Lung (tissue), 12 donors: ENCODE data around the gene RNF112. TPM values are rescaled to one million over a fixed set of nuclear protein-coding genes. Genes with fewer than 3 reads are reported as not detected.

Source experiments
- ATAC-seq: fragments of 200-7000 bp; cut with Tn5 transposase; one replicate; pipeline ENCODE4 v1.9.1; 2020; ENCODE audit warnings: moderate number of reproducible peaks; ENCODE audit not compliant: insufficient read depth, low FRiP score
- DNase-seq, 3 donors: peaks; one replicate each; pipeline ENCODE4 v3.0.0-alpha.2; 2013 to 2017
- H3K27ac ChIP-seq, 2 donors: one replicate each; pipeline ENCODE4 v1.5.1; 2013; ENCODE audit warnings: mild to moderate bottlenecking in 2 of 2, moderate library complexity in 2 of 2, control low read depth in 1 of 2, inconsistent platforms in 1 of 2, low read depth in 1 of 2, low read length in 1 of 2
- H3K27me3 ChIP-seq, 3 donors: one replicate each; pipeline ENCODE4 v1.5.1; 2013; ENCODE audit warnings: low read length in 2 of 3; ENCODE audit not compliant: control insufficient read depth in 3 of 3, insufficient read depth in 3 of 3
- H3K36me3 ChIP-seq, 4 donors: one replicate each; pipeline ENCODE4 v1.5.1; 2013; ENCODE audit warnings: low read length in 4 of 4, mild to moderate bottlenecking in 1 of 4, moderate library complexity in 1 of 4; ENCODE audit not compliant: control insufficient read depth in 4 of 4, insufficient read depth in 4 of 4
- H3K4me1 ChIP-seq, 5 donors: one replicate each; pipeline ENCODE4 v1.5.1; 2013; ENCODE audit warnings: low read length in 5 of 5, mild to moderate bottlenecking in 2 of 5, moderate library complexity in 1 of 5; ENCODE audit not compliant: control insufficient read depth in 5 of 5, insufficient read depth in 5 of 5
- H3K4me3 ChIP-seq: one replicate; pipeline ENCODE4 v1.5.1; 2013; ENCODE audit warnings: mild to moderate bottlenecking, control low read depth, moderate library complexity
- H3K9ac ChIP-seq, 2 donors: one replicate each; pipeline ENCODE4 v1.5.1; 2013; ENCODE audit warnings: low read length in 2 of 2, control low read depth in 1 of 2; ENCODE audit not compliant: insufficient read depth in 1 of 2
- H3K9me3 ChIP-seq, 4 donors: one replicate each; pipeline ENCODE4 v1.5.1; 2013; ENCODE audit warnings: low read length in 3 of 4, mild to moderate bottlenecking in 1 of 4, moderate library complexity in 1 of 4; ENCODE audit not compliant: control insufficient read depth in 4 of 4, insufficient read depth in 3 of 4
- CTCF ChIP-seq: IDR thresholded peaks from 2 replicates; pipeline ENCODE4 v1.5.1; 2012; ENCODE audit warnings: mild to moderate bottlenecking; ENCODE audit errors: control extremely low read depth, extremely low read depth
- WGBS, 2 donors: extraction: QIAGEN DNeasy Blood & Tissue Kit; methylation state at CpG; one replicate each; pipeline ENCODE4 v1.1.7; 2013; 5-methylcytosine and 5-hydroxymethylcytosine counted together
- polyA plus RNA-seq, 2 donors: library from polyadenylated mRNA; stranded (reverse); fragments of 200-250 nt; gene quantifications; one replicate each; pipeline ENCODE4 v1.2.1, GENCODE V29; 2013
- total RNA-seq, 2 donors: library from RNA; depleted of rRNA in 1 of 2; stranded (reverse); fragments of >200 nt in 1 of 2; gene quantifications; one replicate each; pipeline ENCODE4 v1.2.1, GENCODE V29; 2014 to 2021
- donor health status: control.
- donor health status: control.
- donor health status: Bipolar disorder and iron deficiency.
- donor health status: healthy.
- donor health status: DM: yes; HTN: yes; CAD: no.

The RNF112 gene
- total and polyA plus RNA-seq, 4 donors, result 2.4 to 6.9 (median 3.3) TPM

DNA sequence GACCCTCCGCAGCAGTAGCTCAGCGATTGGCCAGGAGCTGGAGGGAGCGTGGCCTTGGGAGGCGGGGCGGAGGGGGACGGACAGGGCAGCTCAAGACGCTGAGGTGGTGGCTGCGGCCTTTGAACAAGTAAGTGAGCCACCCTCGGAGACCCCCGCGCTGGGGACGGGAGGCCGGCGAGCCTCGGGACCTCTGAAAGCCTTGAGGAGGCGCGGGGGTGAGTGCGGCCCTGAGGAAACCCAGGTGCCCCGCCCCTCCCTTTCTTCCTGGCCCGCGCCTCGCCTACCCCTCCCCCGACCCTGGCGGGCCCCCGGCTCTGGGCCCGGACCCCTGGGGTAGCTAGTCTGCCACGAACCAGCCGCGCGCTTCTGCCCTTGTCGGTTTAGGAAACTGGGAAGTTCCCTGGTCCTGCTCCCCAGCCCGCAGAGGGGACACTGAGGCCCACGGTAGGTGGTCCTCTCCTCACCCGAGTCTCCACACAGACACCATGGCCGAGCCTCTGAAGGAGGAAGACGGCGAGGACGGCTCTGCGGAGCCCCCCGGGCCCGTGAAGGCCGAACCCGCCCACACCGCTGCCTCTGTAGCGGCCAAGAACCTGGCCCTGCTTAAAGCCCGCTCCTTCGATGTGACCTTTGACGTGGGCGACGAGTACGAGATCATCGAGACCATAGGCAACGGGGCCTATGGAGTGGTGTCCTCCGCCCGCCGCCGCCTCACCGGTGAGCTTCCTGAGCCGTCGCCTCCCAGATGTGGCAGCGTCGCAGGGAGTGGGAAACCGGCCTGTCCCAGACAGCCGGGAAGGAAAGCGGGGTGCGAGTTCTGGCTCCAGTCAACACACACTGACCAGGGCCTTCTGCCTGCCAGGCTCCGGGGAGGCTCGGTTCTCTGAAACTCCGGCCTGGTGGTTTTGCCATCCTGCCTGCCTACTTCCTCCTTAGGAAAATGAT is 32.3 kb upstream of the RNF112 start, which contains the start of gene MAPK7:
MAPK7 (plus strand) TSS at position 83 of the 945 bp plus-strand sequence; CDS start at position 486, 403 bp downstream.
- no peak for TF ChIP-seq CTCF
- peaks cover 3 to 45% (median 11%) of the 10 kb centered on the region in 5 donors for H3K4me1 ChIP-seq
- WGBS, 2 donors, result 9 to 15% methylated on average over 51 to 69 of the region's 69 CpGs
- ATAC-seq (no peak), DNase-seq (no peak)
- H3K9ac ChIP-seq, result peak within 1 kb of the TSS; percentile 76 to 96
- peaks cover 0 to 2% (median 0%) of the 10 kb centered on the region in 4 donors for H3K9me3 ChIP-seq
- H3K27ac ChIP-seq, result peak within 1 kb of the TSS; percentile 90 to 99
- peaks cover 3 to 37% (median 32%) of the 10 kb centered on the region in 4 donors for H3K36me3 ChIP-seq
- H3K4me3 ChIP-seq, result peak within 1 kb of the TSS; percentile 91
- no peaks in the 10 kb centered on the region for H3K27me3 ChIP-seq

DNA sequence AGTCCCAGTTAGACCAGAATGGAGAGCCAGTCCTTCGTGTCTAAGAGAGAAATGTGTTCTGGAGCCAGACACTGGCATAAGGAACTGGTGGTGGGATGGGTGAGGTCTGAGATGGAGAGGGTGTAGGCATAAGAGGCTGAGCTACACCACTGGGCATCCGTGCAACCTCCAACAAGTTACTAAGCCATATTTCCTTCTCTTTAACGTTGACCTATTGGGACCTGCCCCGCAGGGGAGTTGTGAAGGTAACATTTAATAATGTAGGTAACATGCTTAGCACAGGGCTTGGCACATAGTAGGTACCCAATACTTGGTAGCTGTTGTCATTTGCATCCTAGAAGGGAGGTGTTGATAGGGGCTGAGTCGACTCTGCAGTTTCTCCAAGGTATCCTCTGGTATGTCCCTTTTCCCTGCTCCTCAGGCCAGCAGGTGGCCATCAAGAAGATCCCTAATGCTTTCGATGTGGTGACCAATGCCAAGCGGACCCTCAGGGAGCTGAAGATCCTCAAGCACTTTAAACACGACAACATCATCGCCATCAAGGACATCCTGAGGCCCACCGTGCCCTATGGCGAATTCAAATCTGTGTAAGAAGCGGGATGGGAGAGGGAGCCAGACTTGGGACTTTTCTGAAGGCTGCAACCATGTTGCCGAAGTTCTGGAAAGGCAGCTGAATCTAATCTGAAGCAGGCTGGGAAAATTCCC is 31.5 kb upstream of the RNF112 start:
- Histone ChIP-seq H3K27ac (peak overlapping the region in 1 of 2 donors; percentile 9), H3K9ac (peak overlapping the region; percentile 44 to 65), H3K4me1 (peaks cover 3 to 54% (median 18%) of the 10 kb centered on the region in 5 donors), H3K9me3 (peaks cover 0 to 2% (median 0%) of the 10 kb centered on the region in 4 donors), H3K36me3 (peaks cover 3 to 45% (median 40%) of the 10 kb centered on the region in 4 donors), H3K4me3 (peak overlapping the region; percentile 91), H3K27me3 (no peaks in the 10 kb centered on the region)
- no peak for TF ChIP-seq CTCF
- ATAC-seq, result no peak
- WGBS, 2 donors, result 80 to 84% methylated on average over 13 of the region's 13 CpGs
- no peak for DNase-seq

GRCh38 chr17:19380481-19381301 is 30.3 kb upstream of the RNF112 start:
- Histone ChIP-seq H3K9me3 (peaks cover 0 to 2% (median 0%) of the 10 kb centered on the region in 4 donors), H3K9ac (no peak overlapping the region), H3K27ac (no peak overlapping the region), H3K4me3 (no peak overlapping the region), H3K4me1 (peaks cover 3 to 66% (median 27%) of the 10 kb centered on the region in 5 donors), H3K27me3 (no peaks in the 10 kb centered on the region), H3K36me3 (peaks cover 3 to 55% (median 45%) of the 10 kb centered on the region in 4 donors)
- DNase-seq (no peak), ATAC-seq (no peak)
- 93 to 97% methylated on average over 29 of the region's 29 CpGs for WGBS, 2 donors
- no peak for TF ChIP-seq CTCF
